GM06990 (cell line): ENCODE data around the gene HTD2.

Experiments
- DNase-seq: peaks from one replicate; pipeline ENCODE4 v3.0.0-alpha.2; 2011; ENCODE audit not compliant: insufficient read length; ENCODE audit errors: extremely low read depth
- H3K27me3 ChIP-seq: replicated peaks from 2 replicates; pipeline ENCODE4 v1.6.0; 2011; ENCODE audit warnings: low read length; ENCODE audit not compliant: control insufficient read depth, insufficient read depth
- H3K36me3 ChIP-seq: 2 replicates; pipeline ENCODE4 v1.5.1; 2011; ENCODE audit warnings: low read length; ENCODE audit not compliant: control insufficient read depth, insufficient read depth
- H3K4me3 ChIP-seq: replicated peaks from 2 replicates; pipeline ENCODE4 v1.5.1; 2011; ENCODE audit warnings: low read depth, mild to moderate bottlenecking, control low read depth, low read length
- TF ChIP-seq, protein P1 (sequence below): IDR thresholded peaks from 2 replicates; pipeline ENCODE4 v1.5.1; 2011; ENCODE audit warnings: low read length, control low read depth, mild to moderate bottlenecking, inconsistent platforms; ENCODE audit not compliant: insufficient read depth, poor library complexity, severe bottlenecking

HTD2 gene

DNA sequence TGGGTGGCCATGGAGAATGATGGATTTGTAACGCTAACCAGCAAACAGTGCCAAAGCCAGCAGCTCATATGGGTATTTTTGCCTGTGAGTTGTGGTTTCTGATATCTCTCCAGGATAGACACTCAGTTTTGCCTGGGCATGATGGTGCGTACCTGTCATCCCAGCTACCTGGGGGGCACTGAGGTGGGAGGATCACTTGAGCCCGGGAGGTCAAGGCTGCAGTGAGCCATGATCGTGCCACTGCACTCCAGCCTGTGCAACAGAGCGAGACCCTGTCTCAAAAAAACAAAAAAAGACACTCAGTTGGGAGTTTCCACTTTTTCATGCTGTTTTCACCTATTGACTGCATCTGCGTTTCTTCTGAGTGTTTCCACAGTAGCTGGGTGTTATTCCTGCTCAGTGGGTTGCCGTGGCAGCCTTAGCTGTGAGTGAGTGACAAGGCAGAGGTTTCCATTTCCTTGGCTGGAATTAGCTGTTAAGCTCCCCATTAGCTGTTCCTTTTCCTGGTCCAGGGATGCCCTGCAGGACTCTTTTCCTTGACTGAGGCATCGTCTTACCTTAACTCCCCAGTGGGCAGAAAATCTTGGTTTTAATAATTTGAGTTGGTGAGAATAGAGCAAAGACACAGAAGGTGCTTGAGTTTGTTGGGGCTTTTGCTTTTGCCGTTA lies 14.5 kb upstream of the HTD2 start:
- Histone ChIP-seq H3K27me3 (no peaks in the 10 kb centered on the region), H3K4me3 (no peak overlapping the region), H3K36me3 (peaks cover 2% of the 10 kb centered on the region; the same call in 1 of the 2 replicates)
- TF ChIP-seq, protein P1, sequence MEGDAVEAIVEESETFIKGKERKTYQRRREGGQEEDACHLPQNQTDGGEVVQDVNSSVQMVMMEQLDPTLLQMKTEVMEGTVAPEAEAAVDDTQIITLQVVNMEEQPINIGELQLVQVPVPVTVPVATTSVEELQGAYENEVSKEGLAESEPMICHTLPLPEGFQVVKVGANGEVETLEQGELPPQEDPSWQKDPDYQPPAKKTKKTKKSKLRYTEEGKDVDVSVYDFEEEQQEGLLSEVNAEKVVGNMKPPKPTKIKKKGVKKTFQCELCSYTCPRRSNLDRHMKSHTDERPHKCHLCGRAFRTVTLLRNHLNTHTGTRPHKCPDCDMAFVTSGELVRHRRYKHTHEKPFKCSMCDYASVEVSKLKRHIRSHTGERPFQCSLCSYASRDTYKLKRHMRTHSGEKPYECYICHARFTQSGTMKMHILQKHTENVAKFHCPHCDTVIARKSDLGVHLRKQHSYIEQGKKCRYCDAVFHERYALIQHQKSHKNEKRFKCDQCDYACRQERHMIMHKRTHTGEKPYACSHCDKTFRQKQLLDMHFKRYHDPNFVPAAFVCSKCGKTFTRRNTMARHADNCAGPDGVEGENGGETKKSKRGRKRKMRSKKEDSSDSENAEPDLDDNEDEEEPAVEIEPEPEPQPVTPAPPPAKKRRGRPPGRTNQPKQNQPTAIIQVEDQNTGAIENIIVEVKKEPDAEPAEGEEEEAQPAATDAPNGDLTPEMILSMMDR = no peak
- no peak for DNase-seq

DNA sequence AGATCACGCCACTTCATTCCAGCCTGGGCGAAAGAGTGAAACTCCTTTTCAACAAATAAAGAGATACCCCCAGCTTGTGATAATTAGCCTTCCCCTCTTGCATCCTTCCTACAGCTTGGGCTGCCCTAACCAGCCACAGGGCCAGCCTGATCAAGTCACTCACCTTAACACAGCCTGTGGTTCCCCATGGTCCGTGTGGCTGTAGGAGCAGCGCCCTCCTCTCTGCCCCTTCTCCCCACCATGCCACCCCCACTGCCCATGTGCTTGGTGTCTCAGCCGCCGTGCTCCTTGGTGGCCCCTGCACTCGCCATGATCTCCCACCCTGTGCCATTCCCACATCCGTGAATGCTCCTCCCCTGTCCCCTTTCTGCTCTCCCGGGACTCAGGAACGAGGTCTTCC lies 13.5 kb upstream of the HTD2 start:
- peaks cover 2% of the 10 kb centered on the region; the same call in 1 of the 2 replicates for H3K36me3 ChIP-seq
- DNase-seq = no peak
- H3K27me3 ChIP-seq = no peaks in the 10 kb centered on the region
- no peak overlapping the region for H3K4me3 ChIP-seq
- TF ChIP-seq, protein P1 = no peak

DNA sequence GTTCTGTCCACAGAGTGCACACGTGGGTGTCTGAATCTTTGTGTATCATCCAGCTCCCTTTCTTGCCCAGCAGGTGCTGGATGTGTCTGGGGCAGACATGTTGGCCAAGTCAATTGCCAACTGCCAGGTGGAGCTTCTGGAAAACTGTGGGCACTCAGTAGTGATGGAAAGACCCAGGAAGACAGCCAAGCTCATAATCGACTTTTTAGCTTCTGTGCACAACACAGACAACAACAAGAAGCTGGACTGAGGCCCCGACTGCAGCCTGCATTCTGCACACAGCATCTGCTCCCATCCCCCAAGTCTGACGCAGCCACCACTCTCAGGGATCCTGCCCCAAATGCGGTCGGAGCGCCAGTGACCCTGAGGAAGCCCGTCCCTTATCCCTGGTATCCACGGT lies 12.8 kb upstream of the HTD2 start:
- DNase-seq = no peak
- Histone ChIP-seq H3K4me3 (no peak overlapping the region), H3K27me3 (no peaks in the 10 kb centered on the region), H3K36me3 (peaks cover 2% of the 10 kb centered on the region; the same call in 1 of the 2 replicates)
- TF ChIP-seq, protein P1 = no peak

DNA sequence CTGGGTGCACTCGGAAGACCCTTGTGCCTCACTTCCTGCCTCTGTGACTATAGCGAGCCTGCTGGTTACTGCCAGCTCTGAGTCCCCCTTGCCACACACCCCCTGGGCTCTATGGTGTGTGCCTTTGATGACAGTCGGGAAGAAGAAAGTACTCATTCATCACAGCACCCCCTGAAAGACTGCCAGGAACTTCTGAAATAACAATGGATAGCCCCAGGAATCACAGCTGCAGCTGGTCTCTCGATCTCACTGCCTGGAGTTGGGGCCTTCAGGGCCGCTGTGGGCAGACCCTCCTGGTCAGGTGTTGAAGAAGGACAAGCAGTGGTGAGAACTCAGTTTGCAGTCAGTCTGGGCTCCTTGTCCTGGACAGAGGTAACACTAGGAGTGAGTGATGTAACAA lies 10.1 kb upstream of the HTD2 start:
- DNase-seq = no peak
- TF ChIP-seq, protein P1 = no peak
- H3K36me3 ChIP-seq = peaks cover 2% of the 10 kb centered on the region; the same call in 1 of the 2 replicates

DNA sequence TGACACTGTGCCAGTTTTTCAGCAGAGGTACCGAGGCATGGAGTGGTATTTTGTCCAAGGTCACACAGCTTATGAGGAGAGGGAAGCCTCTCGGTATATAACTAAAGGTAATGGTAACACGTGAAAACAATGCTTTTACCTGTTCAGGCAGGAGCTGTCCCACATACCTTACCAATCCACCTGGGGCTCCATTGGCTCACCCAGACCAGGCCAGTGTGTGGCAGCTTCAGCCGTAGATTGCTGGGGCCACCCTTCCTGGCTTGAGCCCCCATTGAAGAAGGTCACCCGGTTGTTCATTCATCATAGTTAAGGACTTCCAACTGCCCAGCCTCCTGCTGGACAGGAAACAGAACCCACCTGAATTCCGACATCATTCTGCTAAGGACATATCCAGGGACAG lies 9.5 kb upstream of the HTD2 start:
- H3K27me3 ChIP-seq = no peaks in the 10 kb centered on the region
- peaks cover 2% of the 10 kb centered on the region; the same call in 1 of the 2 replicates for H3K36me3 ChIP-seq
- TF ChIP-seq, protein P1 = no peak
- no peak overlapping the region for H3K4me3 ChIP-seq
- no peak for DNase-seq

More for the DNA sequence above, 10.1 kb upstream of the HTD2 start:
- no peaks in the 10 kb centered on the region for H3K27me3 ChIP-seq
- no peak overlapping the region for H3K4me3 ChIP-seq
